ENCODE data around the gene UNC119B.

- TF ChIP-seq CTCF (conservative IDR thresholded peaks at IDR 0.05; ENCODE audit: low read depth, low read length) (no peak), RAD21 (IDR thresholded peaks at IDR 0.05; ENCODE audit: low read length) (no peak), MAZ (IDR thresholded peaks at IDR 0.05; ENCODE audit: borderline replicate concordance, low read depth, low read length) (no peak), RCOR1 (IDR thresholded peaks at IDR 0.05; ENCODE audit: insufficient replicate concordance, low read length) (no peak), MXI1 (IDR thresholded peaks at IDR 0.05; ENCODE audit: borderline replicate concordance, low read depth, low read length) (no peak), BHLHE40 (IDR thresholded peaks at IDR 0.05; ENCODE audit: low read depth, low read length) (no peak)
These were observed 7.6 kb upstream of the UNC119B start for GRCh38 chr12:120702637-120703036.

All from IMR-90 (cell line).